ENCODE results near the gene KIAA0930. TPM values are rescaled to one million over a fixed set of nuclear protein-coding genes. Genes with fewer than 3 reads are reported as not detected.

KIAA0930 gene
- total RNA-seq, 6 donors from 2014 or later: 31.2 to 103 (median 42.8) TPM

DNA sequence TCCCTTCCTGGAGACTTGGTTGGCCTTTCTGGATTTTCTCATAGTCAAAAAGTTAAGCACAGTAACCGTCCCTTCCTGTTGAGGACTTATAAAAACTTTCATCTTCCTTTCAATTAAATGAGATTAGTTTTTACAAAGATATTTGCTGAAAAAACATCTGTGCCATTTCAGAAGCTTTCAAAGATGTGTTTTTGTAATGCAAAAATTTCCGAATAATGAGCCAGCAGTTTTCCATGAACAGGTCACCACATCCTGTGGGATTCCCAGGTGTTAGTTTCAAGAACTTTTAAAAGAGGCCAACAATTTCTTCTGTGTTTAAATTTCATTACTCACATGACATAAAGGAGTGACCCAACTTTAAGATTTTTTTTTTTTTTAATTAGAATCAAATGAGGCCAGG, 58.9 kb downstream of the KIAA0930 start:
- DNase-seq (no peak), ATAC-seq (ENCODE audit: low FRiP score in 2 of 2) (no peak)
- Histone ChIP-seq H3K4me3 (no peak overlapping the region), H3K9me3 (no peaks in the 10 kb centered on the region), H3K36me3 (peaks cover 23 to 92% (median 64%) of the 10 kb centered on the region in 4 donors), H3K27me3 (no peaks in the 10 kb centered on the region), H3K4me1 (peaks cover 3 to 14% (median 6%) of the 10 kb centered on the region in 4 donors), H3K27ac (peak overlapping the region in 1 of 4 donors; percentile 18)
- TF ChIP-seq POLR2AphosphoS5 (IDR thresholded peaks at IDR 0.05): no peak
- no peak for TF ChIP-seq POLR2A (IDR thresholded peaks at IDR 0.05)
- no peak for TF ChIP-seq EP300 (IDR thresholded peaks at IDR 0.05)
- TF ChIP-seq, protein P1, sequence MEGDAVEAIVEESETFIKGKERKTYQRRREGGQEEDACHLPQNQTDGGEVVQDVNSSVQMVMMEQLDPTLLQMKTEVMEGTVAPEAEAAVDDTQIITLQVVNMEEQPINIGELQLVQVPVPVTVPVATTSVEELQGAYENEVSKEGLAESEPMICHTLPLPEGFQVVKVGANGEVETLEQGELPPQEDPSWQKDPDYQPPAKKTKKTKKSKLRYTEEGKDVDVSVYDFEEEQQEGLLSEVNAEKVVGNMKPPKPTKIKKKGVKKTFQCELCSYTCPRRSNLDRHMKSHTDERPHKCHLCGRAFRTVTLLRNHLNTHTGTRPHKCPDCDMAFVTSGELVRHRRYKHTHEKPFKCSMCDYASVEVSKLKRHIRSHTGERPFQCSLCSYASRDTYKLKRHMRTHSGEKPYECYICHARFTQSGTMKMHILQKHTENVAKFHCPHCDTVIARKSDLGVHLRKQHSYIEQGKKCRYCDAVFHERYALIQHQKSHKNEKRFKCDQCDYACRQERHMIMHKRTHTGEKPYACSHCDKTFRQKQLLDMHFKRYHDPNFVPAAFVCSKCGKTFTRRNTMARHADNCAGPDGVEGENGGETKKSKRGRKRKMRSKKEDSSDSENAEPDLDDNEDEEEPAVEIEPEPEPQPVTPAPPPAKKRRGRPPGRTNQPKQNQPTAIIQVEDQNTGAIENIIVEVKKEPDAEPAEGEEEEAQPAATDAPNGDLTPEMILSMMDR (IDR thresholded peaks at IDR 0.05): no peak
- WGBS, 2 donors: 89 to 92% methylated on average over 2 of the region's 2 CpGs

DNA sequence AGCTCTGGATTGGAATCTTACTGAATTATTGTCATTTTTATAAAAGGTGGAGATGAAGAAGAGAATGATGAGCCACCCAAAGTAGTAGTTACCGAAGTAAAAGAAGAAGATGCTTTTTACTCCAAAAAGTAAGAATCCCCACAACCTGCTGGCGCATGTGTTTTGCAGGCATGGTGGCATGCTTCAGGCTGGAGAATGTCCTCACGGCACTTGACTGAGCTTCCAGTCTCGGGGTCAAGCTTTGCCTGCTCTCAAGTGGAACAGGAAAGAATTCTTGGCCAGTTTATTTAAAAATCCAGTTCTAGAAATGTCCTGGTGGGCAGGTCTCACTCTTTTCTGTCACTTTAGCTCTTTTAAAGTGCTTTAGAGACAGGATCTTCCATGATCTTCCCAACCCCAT, 59.5 kb downstream of the KIAA0930 start:
- no peaks in the 10 kb centered on the region for H3K9me3 ChIP-seq
- H3K36me3 ChIP-seq: peaks cover 28 to 93% (median 67%) of the 10 kb centered on the region in 4 donors
- DNase-seq (no peak), ATAC-seq (ENCODE audit: low FRiP score in 2 of 2) (no peak)
- H3K4me3 ChIP-seq: no peak overlapping the region
- H3K4me1 ChIP-seq: peaks cover 3 to 14% (median 6%) of the 10 kb centered on the region in 4 donors
- WGBS, 2 donors: 67 to 94% methylated on average over 4 of the region's 4 CpGs
- H3K27me3 ChIP-seq: no peaks in the 10 kb centered on the region
- peak overlapping the region in 1 of 4 donors; percentile 18 for H3K27ac ChIP-seq
- no peak for TF ChIP-seq POLR2AphosphoS5 (IDR thresholded peaks at IDR 0.05)
- TF ChIP-seq EP300 (IDR thresholded peaks at IDR 0.05): no peak
- no peak for TF ChIP-seq POLR2A (IDR thresholded peaks at IDR 0.05)
- TF ChIP-seq, protein P1 (IDR thresholded peaks at IDR 0.05): no peak

DNA sequence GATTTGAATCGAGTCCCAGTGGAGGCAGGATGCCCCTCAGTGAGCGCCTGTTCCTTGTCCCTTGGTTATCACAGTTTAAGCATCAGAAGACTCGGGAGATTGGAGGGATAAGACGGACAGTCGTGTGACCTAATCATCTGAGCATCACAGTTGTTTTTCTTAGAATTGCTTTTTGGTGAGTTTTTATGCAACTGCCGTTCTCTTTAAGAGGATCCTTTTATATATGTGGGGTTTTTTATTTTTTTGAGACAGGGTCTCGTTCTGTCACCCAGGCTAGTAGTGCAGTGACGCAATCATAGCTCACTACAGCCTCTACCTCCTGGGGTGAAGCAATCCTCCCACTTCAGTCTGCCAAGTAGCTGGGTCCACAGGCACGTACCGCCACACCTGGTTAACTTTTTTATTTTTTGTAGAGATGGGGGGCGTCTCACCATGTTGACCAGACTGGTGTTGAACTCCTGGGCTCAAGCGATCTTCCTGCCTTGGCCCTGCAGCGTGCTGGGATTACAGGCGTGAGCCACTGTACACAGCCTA, 60.5 kb downstream of the KIAA0930 start:
- Histone ChIP-seq H3K9me3 (no peaks in the 10 kb centered on the region), H3K4me3 (no peak overlapping the region), H3K27me3 (no peaks in the 10 kb centered on the region), H3K27ac (peak overlapping the region in 1 of 4 donors; percentile 18), H3K4me1 (peaks cover 3 to 14% (median 6%) of the 10 kb centered on the region in 4 donors), H3K36me3 (peaks cover 37 to 93% (median 69%) of the 10 kb centered on the region in 4 donors)
- TF ChIP-seq POLR2A (IDR thresholded peaks at IDR 0.05): no peak
- no peak for TF ChIP-seq EP300 (IDR thresholded peaks at IDR 0.05)
- TF ChIP-seq POLR2AphosphoS5 (IDR thresholded peaks at IDR 0.05): no peak
- TF ChIP-seq, protein P1 (IDR thresholded peaks at IDR 0.05): no peak
- ATAC-seq (ENCODE audit: low FRiP score in 2 of 2) (no peak), DNase-seq (peak in 1 of 2 donors; percentile 81)
- 66 to 68% methylated on average over 14 of the region's 14 CpGs for WGBS, 2 donors

DNA sequence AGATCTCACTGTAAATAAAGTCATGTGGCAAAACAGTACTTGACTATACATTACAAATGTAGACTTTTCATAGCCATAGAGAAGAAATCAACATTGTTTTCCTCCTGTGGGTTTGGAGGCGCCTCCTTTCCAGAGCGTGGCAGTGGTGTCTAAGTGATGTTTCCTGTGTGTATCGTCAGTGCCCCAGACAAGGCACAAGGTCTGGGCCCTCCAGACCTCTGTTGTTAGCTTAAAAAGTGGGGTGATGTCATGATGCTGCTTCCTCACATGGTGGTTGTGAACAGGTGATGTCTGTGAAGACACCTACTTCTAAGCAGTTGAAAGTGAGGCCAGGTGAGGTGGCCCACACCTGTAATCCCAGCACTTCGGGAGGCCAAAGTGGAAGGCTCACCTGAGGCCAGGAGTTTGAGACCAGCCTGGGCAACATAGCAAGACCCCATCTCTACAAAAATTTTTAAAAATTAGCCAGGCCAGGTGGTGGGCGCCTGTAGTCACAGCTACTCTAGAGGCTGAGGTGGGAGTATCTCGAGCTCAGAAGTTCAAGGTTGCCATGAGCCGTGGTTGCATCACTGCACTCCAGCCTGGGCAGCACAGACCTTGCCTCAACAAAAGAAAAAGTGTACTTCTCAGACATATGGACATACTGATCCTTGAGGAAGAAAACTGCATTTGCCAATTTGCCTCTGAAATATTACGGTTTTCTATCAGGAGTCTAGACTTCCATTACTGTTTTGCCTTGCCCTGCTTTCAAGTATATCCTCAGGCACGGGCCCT, 61.2 kb downstream of the KIAA0930 start:
- DNase-seq (no peak), ATAC-seq (ENCODE audit: low FRiP score in 2 of 2) (no peak)
- peaks cover 3 to 14% (median 6%) of the 10 kb centered on the region in 4 donors for H3K4me1 ChIP-seq
- H3K4me3 ChIP-seq: no peak overlapping the region
- TF ChIP-seq POLR2A (IDR thresholded peaks at IDR 0.05) (no peak), POLR2AphosphoS5 (IDR thresholded peaks at IDR 0.05) (no peak), EP300 (IDR thresholded peaks at IDR 0.05) (no peak)
- TF ChIP-seq, protein P1 (IDR thresholded peaks at IDR 0.05): no peak
- H3K27ac ChIP-seq: peak overlapping the region in 1 of 4 donors; percentile 36
- no peaks in the 10 kb centered on the region for H3K9me3 ChIP-seq
- H3K27me3 ChIP-seq: no peaks in the 10 kb centered on the region
- H3K36me3 ChIP-seq: peaks cover 34 to 93% (median 67%) of the 10 kb centered on the region in 4 donors
- 77 to 86% methylated on average over 9 of the region's 9 CpGs for WGBS, 2 donors
